Fibroblast of skin of abdomen (primary cell): ENCODE measurements around the gene KCNV2.

ENCODE experiments used
- DNase-seq: peaks from one replicate; pipeline ENCODE4 v3.0.0-alpha.2; 2013

The KCNV2 gene

DNA sequence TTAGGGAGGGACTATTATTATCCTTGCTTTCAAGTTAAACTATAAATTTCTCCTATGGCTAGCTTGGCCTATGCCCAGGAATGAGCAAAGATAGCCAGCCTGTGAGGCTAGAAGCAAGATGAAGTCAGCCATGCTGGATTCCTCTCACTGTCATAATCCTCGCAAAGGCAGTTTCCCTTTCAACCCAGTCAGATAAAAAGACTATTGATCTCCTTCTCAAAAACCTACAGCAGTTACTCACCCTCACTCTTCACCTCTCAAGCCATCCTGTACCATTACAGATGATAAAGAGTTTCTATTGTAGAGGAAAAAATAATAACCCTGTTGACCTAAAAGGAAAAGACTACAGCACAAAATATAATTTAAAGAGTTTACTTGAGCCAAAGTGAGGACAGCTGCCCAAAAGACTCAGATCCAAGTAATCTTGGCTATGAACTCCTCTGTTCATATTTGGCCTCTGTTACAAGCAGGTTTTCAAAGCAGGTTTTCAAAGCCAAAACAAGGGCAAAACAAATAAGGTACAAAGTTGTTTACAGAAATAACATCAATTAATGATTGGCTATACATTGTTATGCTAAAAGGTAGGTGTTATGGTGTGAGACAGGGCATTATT lies 41.7 kb downstream of the KCNV2 start:
- peak; percentile 9 for DNase-seq

DNA sequence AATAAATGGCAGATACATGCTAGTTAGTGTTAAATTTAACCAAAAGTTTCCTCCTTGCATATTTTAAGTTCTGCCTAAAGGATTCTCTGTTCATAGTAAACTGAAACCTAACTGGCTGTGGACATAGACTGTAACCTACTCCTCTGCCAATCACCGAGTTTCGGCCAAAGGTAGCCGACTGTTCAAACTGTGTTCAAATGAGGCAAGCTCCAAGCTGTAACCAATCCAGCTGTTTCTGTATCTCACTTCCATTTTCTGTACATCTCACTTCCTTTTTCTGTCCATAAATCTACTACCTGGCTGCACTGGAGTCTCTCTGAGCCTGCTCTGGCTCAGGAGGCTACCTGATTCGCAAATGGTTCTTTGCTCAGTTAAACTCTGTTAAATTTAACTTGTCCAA lies 44.1 kb downstream of the KCNV2 start:
- DNase-seq, result no peak

DNA sequence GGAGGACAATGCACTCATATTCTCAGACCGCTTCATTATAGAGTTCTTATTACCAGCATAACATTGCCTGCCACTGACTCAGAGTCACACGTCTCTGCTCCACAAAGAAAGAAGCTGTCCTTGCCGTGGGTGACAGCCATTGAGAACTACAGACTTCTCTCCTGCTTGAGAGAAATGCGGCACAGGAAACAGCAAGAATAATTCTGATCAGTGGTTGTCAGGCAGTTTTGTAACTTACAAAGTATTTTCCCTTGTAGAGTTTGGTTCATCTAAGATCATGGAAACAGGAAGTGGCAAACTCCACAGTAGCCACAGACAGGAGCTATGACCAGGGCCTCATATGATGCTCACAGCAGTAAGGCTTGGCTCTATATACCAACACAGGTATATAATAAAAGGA lies 47.0 kb downstream of the KCNV2 start:
- DNase-seq, result peak; percentile 8

DNA sequence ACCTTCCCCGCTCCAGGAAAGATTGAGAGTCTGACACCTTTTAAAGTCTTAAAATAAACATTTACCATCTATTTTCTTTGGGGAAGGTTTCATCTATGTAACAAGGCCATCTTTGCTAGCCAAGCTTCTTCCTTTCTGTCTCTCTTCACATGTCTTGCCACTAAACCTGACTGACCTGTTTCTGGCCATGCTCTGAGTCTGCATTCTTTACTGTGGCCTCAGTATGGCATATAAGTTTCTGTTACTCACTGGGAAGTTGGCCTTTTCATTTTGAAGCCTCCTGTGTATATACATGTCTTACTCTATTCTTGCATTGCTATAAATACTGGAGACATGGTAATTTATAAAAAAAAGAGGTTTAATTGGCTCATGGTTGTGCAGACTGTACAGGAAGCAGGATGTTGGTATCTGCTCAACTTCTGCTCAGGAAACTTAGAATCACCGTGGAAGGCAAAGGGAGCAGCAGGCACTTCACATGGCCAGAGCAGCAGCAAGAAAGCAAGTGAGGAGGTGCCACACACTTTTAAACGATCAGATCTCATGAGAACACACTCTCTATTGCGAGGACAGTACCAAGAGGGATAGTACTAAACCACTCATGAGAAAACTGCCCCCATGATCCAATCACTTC lies 48.1 kb downstream of the KCNV2 start:
- no peak for DNase-seq

GRCh38 chr9:2767800-2768677 lies 50.7 kb downstream of the KCNV2 start:
- DNase-seq, result no peak

- no peak for DNase-seq
These were observed 53.8 kb downstream of the KCNV2 start for GRCh38 chr9:2771087-2771486.

DNA sequence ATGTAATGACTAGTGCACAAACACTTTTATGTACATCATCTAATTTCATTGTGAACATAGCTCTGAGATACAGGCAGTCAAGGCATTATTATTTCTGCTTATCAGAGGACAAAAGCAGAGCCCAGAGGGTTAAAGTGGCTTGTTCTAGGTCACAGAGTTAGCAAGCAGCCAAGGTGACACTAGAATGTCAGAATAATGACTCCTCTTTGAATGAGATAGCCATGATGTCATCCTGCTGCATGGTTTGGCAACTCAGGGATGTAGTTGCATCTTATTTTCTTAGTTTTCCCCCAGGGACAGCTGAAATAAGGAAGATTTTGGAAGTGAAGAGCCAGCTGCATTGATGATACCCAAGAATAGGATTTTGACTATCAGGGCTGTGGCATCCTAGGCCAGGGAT lies 54.4 kb downstream of the KCNV2 start:
- DNase-seq, result peak; percentile 16

GRCh38 chr9:2777454-2777853 lies 60.1 kb downstream of the KCNV2 start:
- DNase-seq, result no peak

GRCh38 chr9:2778816-2779215 lies 61.5 kb downstream of the KCNV2 start:
- DNase-seq, result no peak
